K562 (cell line): ENCODE data around the gene MGST3. TPM values are rescaled to one million over a fixed set of nuclear protein-coding genes. Genes with fewer than 3 reads are reported as not detected.

Experiments
- ARHGAP35 ChIP-seq: fragments of 450-650 bp; IDR thresholded peaks from 2 replicates; pipeline ENCODE4 v1.6.1; 2018; ENCODE audit not compliant: partially characterized antibody
- BRF2 ChIP-seq: IDR thresholded peaks from 3 replicates; pipeline ENCODE4 v1.6.1; 2011; ENCODE audit warnings: borderline replicate concordance, mild to moderate bottlenecking; ENCODE audit not compliant: insufficient read length, insufficient read depth
- CLOCK ChIP-seq: fragments of 250-450 bp; sonication (Bioruptor Pico); IDR thresholded peaks from 2 replicates; pipeline ENCODE4 v1.4.0; 2020; ENCODE audit warnings: mild to moderate bottlenecking, moderate library complexity, borderline replicate concordance
- CREB3L1 ChIP-seq: fragments of 450-650 bp; IDR thresholded peaks from 2 replicates; pipeline ENCODE4 v1.6.1; 2014; ENCODE audit warnings: low read depth, mild to moderate bottlenecking, moderate library complexity, borderline replicate concordance
- HSF4 ChIP-seq: fragments of 250-450 bp; sonication (Bioruptor Pico); IDR thresholded peaks from 2 replicates; pipeline ENCODE4 v2.1.2; 2022; ENCODE audit warnings: mild to moderate bottlenecking, moderate library complexity, borderline replicate concordance
- KLF16 ChIP-seq: IDR thresholded peaks from 2 replicates; pipeline ENCODE4 v1.6.1; 2016; ENCODE audit warnings: antibody characterized with exemption
- MTA1 ChIP-seq: fragments of 450-650 bp; IDR thresholded peaks from 2 replicates; pipeline ENCODE4 v1.6.1; 2017; ENCODE audit warnings: borderline replicate concordance
- NCOA4 ChIP-seq: fragments of 450-650 bp; IDR thresholded peaks from 2 replicates; pipeline ENCODE4 v1.6.1; 2018; ENCODE audit warnings: mild to moderate bottlenecking; ENCODE audit not compliant: partially characterized antibody
- SIN3B ChIP-seq: fragments of 450-650 bp; IDR thresholded peaks from 2 replicates; pipeline ENCODE4 v1.6.1; 2017; ENCODE audit warnings: low read depth, mild to moderate bottlenecking, moderate library complexity
- ZNF561 ChIP-seq: fragments of 450-650 bp; formaldehyde crosslinking; conservative IDR thresholded peaks from 2 replicates; pipeline ENCODE4 v1.4.0; 2020; ENCODE audit warnings: mild to moderate bottlenecking, moderate library complexity
- ZNF696 ChIP-seq: fragments of 250-450 bp; sonication (Bioruptor Pico); conservative IDR thresholded peaks from 2 replicates; pipeline ENCODE4 v1.4.0; 2020; ENCODE audit warnings: mild to moderate bottlenecking, moderate library complexity
- ZNF77 ChIP-seq: fragments of 250-450 bp; sonication (Bioruptor Pico); IDR thresholded peaks from 2 replicates; pipeline ENCODE4 v1.5.0; 2020
- polyA plus RNA-seq, 8 experiments: library from polyadenylated mRNA; depleted of rRNA in 4 of 8; stranded (reverse) in 5 of 8; unstranded in 3 of 8; fragments of >200 nt; fragmentation: Nextera tagmentation in 2 of 8; fragmentation: Illumina TruSeq in 1 of 8; extraction: Ambion mirVana in 2 of 8; extraction: Trizol in 1 of 8; gene quantifications; 2 replicates each; pipeline versions ENCODE4 v1.2.1 to v1.2.3, GENCODE V29; 2011 to 2014; ENCODE audit warnings: inconsistent platforms in 1 of 8, missing spikeins in 1 of 8
- total RNA-seq, 7 experiments: library from RNA; depleted of rRNA in 6 of 7; stranded (reverse); fragments of >200 nt in 6 of 7; fragmentation: Illumina TruSeq in 2 of 7; extraction: Trizol in 2 of 7; gene quantifications; 2 replicates each; pipeline versions ENCODE4 v1.2.1 to v1.2.3, GENCODE V29; 2011 to 2021; ENCODE audit warnings: low replicate concordance in 1 of 7
- TF ChIP-seq, protein P1 (sequence below): fragments of 450-650 bp; conservative IDR thresholded peaks from 2 replicates; pipeline ENCODE4 v1.6.1; 2016; ENCODE audit warnings: missing genetic modification characterization, low read depth, mild to moderate bottlenecking, control low read depth, missing compliant biosample characterization
- TF ChIP-seq, protein P2 (sequence below): IDR thresholded peaks from 2 replicates; pipeline ENCODE4 v1.6.1; 2012; ENCODE audit warnings: low read depth, low read length, improper control_type of control experiment, borderline replicate concordance
- TF ChIP-seq, protein P3 (sequence below): fragments of 250-450 bp; sonication (Bioruptor Pico); IDR thresholded peaks from 2 replicates; pipeline ENCODE4 v1.4.0; 2020; ENCODE audit warnings: mild to moderate bottlenecking, moderate library complexity
- TF ChIP-seq, protein P4 (sequence below), 3 experiments: IDR thresholded peaks in 2 of 3; conservative IDR thresholded peaks in 1 of 3; 2 replicates each; pipeline ENCODE4 v1.5.1; 2011 to 2012; ENCODE audit warnings: low read length in 3 of 3, mild to moderate bottlenecking in 3 of 3, control low read depth in 2 of 3, improper control_type of control experiment in 1 of 3, inconsistent platforms in 1 of 3, low read depth in 1 of 3, mixed read lengths in 1 of 3, moderate library complexity in 1 of 3; ENCODE audit not compliant: insufficient read depth in 2 of 3

Gene MGST3
- total and polyA plus RNA-seq, 9 of the 15 experiments (the other 6 are each of a cell fraction or from before 2014, with no cell fraction given): 70.7 to 287 (median 105) TPM

DNA sequence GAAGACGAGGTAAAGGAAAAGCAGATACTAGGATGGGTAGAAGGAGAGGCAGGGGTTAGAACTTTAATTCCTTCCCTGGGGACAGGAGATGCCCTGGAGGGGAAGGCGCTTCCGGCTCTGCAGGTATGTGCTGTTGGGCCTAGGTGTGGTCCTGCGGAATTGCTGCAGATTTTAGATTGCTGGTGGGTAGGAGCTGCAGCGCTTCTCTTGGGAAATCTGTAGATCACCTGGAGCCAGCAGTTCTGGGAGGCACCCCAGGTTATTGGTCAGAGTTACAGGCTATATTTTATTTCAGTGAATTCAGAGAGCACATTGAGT is 1.1 kb downstream of the MGST3 start (continued):
- no peak for TF ChIP-seq HSF4 (CRISPR knock-in tag)
- TF ChIP-seq, protein P1, sequence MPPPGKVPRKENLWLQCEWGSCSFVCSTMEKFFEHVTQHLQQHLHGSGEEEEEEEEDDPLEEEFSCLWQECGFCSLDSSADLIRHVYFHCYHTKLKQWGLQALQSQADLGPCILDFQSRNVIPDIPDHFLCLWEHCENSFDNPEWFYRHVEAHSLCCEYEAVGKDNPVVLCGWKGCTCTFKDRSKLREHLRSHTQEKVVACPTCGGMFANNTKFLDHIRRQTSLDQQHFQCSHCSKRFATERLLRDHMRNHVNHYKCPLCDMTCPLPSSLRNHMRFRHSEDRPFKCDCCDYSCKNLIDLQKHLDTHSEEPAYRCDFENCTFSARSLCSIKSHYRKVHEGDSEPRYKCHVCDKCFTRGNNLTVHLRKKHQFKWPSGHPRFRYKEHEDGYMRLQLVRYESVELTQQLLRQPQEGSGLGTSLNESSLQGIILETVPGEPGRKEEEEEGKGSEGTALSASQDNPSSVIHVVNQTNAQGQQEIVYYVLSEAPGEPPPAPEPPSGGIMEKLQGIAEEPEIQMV (tag): no peak
- no peak for TF ChIP-seq BRF2
- TF ChIP-seq ARHGAP35: no peak
- no peak for TF ChIP-seq ZNF561 (CRISPR knock-in tag)
- TF ChIP-seq, protein P2, sequence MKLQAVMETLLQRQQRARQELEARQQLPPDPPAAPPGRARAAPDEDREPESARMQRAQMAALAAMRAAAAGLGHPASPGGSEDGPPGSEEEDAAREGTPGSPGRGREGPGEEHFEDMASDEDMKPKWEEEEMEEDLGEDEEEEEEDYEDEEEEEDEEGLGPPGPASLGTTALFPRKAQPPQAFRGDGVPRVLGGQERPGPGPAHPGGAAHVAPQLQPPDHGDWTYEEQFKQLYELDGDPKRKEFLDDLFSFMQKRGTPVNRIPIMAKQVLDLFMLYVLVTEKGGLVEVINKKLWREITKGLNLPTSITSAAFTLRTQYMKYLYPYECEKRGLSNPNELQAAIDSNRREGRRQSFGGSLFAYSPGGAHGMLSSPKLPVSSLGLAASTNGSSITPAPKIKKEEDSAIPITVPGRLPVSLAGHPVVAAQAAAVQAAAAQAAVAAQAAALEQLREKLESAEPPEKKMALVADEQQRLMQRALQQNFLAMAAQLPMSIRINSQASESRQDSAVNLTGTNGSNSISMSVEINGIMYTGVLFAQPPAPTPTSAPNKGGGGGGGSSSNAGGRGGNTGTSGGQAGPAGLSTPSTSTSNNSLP: no peak
- TF ChIP-seq, protein P3, sequence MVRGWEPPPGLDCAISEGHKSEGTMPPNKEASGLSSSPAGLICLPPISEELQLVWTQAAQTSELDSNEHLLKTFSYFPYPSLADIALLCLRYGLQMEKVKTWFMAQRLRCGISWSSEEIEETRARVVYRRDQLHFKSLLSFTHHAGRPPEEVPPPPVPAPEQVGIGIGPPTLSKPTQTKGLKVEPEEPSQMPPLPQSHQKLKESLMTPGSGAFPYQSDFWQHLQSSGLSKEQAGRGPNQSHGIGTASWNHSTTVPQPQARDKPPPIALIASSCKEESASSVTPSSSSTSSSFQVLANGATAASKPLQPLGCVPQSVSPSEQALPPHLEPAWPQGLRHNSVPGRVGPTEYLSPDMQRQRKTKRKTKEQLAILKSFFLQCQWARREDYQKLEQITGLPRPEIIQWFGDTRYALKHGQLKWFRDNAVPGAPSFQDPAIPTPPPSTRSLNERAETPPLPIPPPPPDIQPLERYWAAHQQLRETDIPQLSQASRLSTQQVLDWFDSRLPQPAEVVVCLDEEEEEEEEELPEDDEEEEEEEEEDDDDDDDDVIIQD (CRISPR knock-in tag): no peak
- TF ChIP-seq NCOA4: peak; percentile 19
- no peak for TF ChIP-seq CREB3L1
- TF ChIP-seq, protein P4, sequence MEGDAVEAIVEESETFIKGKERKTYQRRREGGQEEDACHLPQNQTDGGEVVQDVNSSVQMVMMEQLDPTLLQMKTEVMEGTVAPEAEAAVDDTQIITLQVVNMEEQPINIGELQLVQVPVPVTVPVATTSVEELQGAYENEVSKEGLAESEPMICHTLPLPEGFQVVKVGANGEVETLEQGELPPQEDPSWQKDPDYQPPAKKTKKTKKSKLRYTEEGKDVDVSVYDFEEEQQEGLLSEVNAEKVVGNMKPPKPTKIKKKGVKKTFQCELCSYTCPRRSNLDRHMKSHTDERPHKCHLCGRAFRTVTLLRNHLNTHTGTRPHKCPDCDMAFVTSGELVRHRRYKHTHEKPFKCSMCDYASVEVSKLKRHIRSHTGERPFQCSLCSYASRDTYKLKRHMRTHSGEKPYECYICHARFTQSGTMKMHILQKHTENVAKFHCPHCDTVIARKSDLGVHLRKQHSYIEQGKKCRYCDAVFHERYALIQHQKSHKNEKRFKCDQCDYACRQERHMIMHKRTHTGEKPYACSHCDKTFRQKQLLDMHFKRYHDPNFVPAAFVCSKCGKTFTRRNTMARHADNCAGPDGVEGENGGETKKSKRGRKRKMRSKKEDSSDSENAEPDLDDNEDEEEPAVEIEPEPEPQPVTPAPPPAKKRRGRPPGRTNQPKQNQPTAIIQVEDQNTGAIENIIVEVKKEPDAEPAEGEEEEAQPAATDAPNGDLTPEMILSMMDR (IDR thresholded peaks at IDR 0.05 in 2 of 3, conservative IDR thresholded peaks at IDR 0.05 in 1 of 3; ENCODE audit: insufficient read depth in 2 of 3, low read depth in 1 of 3, low read length in 3 of 3): no peak
- no peak for TF ChIP-seq ZNF77 (CRISPR knock-in tag)
- no peak for TF ChIP-seq ZNF696 (CRISPR knock-in tag)
- peak; percentile 19; the same call in 1 of the 2 replicates for TF ChIP-seq MTA1
- TF ChIP-seq SIN3B: no peak
- TF ChIP-seq CLOCK: no peak
- no peak for TF ChIP-seq KLF16
